Kidney (tissue), 14 donors: Measurements from ENCODE around the gene KDR. TPM values are rescaled to one million over a fixed set of nuclear protein-coding genes. Genes with fewer than 3 reads are reported as not detected.

Experiments
- DNase-seq, 5 donors: peaks; one replicate each; pipeline ENCODE4 v3.0.0-alpha.2; 2013 to 2020
- FAIRE-seq: peaks from 2 replicates; lab custom pipeline; 2012; peaks lifted over from hg19 to GRCh38; lab: Jason Lieb, UNC
- H3K27ac ChIP-seq, 2 donors: one replicate each; pipeline ENCODE4 v1.7.0; 2013; ENCODE audit warnings: low read depth in 2 of 2, low read length in 2 of 2, inconsistent platforms in 1 of 2
- H3K27me3 ChIP-seq: one replicate; pipeline ENCODE4 v1.7.1; 2013; ENCODE audit warnings: low read length, inconsistent platforms; ENCODE audit not compliant: control insufficient read depth, insufficient read depth
- H3K36me3 ChIP-seq, 3 donors: one replicate each; pipeline versions ENCODE4 v1.7.0 to v1.7.1; 2013; ENCODE audit warnings: low read length in 3 of 3, control low read depth in 1 of 3, inconsistent platforms in 1 of 3; ENCODE audit not compliant: insufficient read depth in 3 of 3, control insufficient read depth in 2 of 3
- H3K4me1 ChIP-seq, 3 donors: one replicate each; pipeline versions ENCODE4 v1.7.0 to v1.7.1; 2013; ENCODE audit warnings: low read length in 3 of 3, inconsistent platforms in 1 of 3, low read depth in 1 of 3; ENCODE audit not compliant: control insufficient read depth in 2 of 3, insufficient read depth in 2 of 3
- H3K4me3 ChIP-seq, 3 donors: one replicate each; pipeline versions ENCODE4 v1.7.0 to v1.8.1; 2013; ENCODE audit warnings: low read length in 3 of 3, control low read depth in 1 of 3, inconsistent platforms in 1 of 3
- H3K9ac ChIP-seq, 3 donors: one replicate each; pipeline versions ENCODE4 v1.7.0 to v1.7.1; 2013; ENCODE audit warnings: low read length in 3 of 3, control low read depth in 1 of 3, inconsistent platforms in 1 of 3
- H3K9me3 ChIP-seq, 3 donors: one replicate each; pipeline versions ENCODE4 v1.7.0 to v1.7.1; 2013; ENCODE audit warnings: low read length in 3 of 3, control low read depth in 1 of 3, inconsistent platforms in 1 of 3; ENCODE audit not compliant: control insufficient read depth in 2 of 3, insufficient read depth in 1 of 3
- CTCF ChIP-seq: IDR thresholded peaks from 3 replicates; pipeline ENCODE4 v1.5.1; 2012; ENCODE audit warnings: mild to moderate bottlenecking, moderate library complexity, borderline replicate concordance; ENCODE audit not compliant: insufficient read depth; ENCODE audit errors: extremely low read depth
- intact Hi-C: fragments of 100-400 bp; cut with DNase I; formaldehyde crosslinking; loops from one replicate; pipeline ENCODE4 v1.11.1; 2022
- polyA plus RNA-seq: library from polyadenylated mRNA; stranded (reverse); fragments of 350-450 nt; fragmentation: Illumina TruSeq; extraction: RNeasy Lipid Tissue Mini Kit (QIAGEN cat#74804); gene quantifications from one replicate; pipeline ENCODE4 v1.2.3, GENCODE V29; 2014; ENCODE audit warnings: low read depth, low replicate concordance; ENCODE audit not compliant: insufficient read depth
- total RNA-seq: library from RNA; stranded (reverse); fragmentation: NEBNext Ultra II Directional; extraction: Animal tissue kit (Norgen Biotek cat#: 25700); gene quantifications from one replicate; pipeline ENCODE4 v1.2.1, GENCODE V29; 2021
- donor health status: control.
- donor health status: control.
- donor health status: control.
- donor health status: control.
- donor health status: control.
- donor health status: DM: yes; HTN: yes; CAD: no.
- donor health status: Normal renal cell carcinoma (clear cell type).

Gene KDR
- total and polyA plus RNA-seq, 2 donors from 2014 or later = 20.4 to 28.8 TPM

GRCh38 chr4:55096045-55096444 is 29.4 kb downstream of the KDR start:
- H3K9ac ChIP-seq = no peak overlapping the region
- H3K4me1 ChIP-seq = peaks cover 0 to 3% (median 0%) of the 10 kb centered on the region in 3 donors
- intact Hi-C loops = no loop called here
- DNase-seq (no peak), FAIRE-seq (no peak)
- TF ChIP-seq CTCF = no peak
- H3K4me3 ChIP-seq = no peak overlapping the region
- H3K27me3 ChIP-seq = no peaks in the 10 kb centered on the region
- H3K27ac ChIP-seq = no peak overlapping the region
- no peaks in the 10 kb centered on the region for H3K9me3 ChIP-seq
- H3K36me3 ChIP-seq = no peaks in the 10 kb centered on the region

- Histone ChIP-seq H3K4me3 (no peak overlapping the region), H3K27ac (no peak overlapping the region), H3K9me3 (no peaks in the 10 kb centered on the region), H3K36me3 (no peaks in the 10 kb centered on the region), H3K9ac (no peak overlapping the region), H3K4me1 (peaks cover 0 to 3% (median 0%) of the 10 kb centered on the region in 3 donors), H3K27me3 (no peaks in the 10 kb centered on the region)
- DNase-seq (no peak), FAIRE-seq (no peak)
- intact Hi-C loops = no loop called here
- TF ChIP-seq CTCF = no peak
These were observed 32.9 kb downstream of the KDR start for GRCh38 chr4:55092504-55092903.

GRCh38 chr4:55089916-55090315 is 35.5 kb downstream of the KDR start:
- Histone ChIP-seq H3K9me3 (no peaks in the 10 kb centered on the region), H3K9ac (no peak overlapping the region), H3K27ac (no peak overlapping the region), H3K4me3 (no peak overlapping the region), H3K36me3 (no peaks in the 10 kb centered on the region), H3K27me3 (no peaks in the 10 kb centered on the region), H3K4me1 (peaks cover 0 to 3% (median 0%) of the 10 kb centered on the region in 3 donors)
- DNase-seq = no peak
- no peak for TF ChIP-seq CTCF
- intact Hi-C loops = no loop called here
- FAIRE-seq = no peak

- peaks cover 0 to 3% (median 0%) of the 10 kb centered on the region in 3 donors for H3K4me1 ChIP-seq
- no peaks in the 10 kb centered on the region for H3K36me3 ChIP-seq
- no peak overlapping the region for H3K27ac ChIP-seq
- FAIRE-seq (no peak), DNase-seq (no peak)
- H3K9ac ChIP-seq = no peak overlapping the region
- no peaks in the 10 kb centered on the region for H3K9me3 ChIP-seq
- no peaks in the 10 kb centered on the region for H3K27me3 ChIP-seq
- H3K4me3 ChIP-seq = no peak overlapping the region
- intact Hi-C loops = no loop called here
- no peak for TF ChIP-seq CTCF
These were observed 37.5 kb downstream of the KDR start for GRCh38 chr4:55087913-55088260.
